H9 (cell line): ENCODE results near the gene MYCBP2. TPM values are rescaled to one million over a fixed set of nuclear protein-coding genes. Genes with fewer than 3 reads are reported as not detected.

ENCODE experiments used
- DNase-seq: peaks from one replicate; pipeline ENCODE4 v3.0.0-alpha.2; 2017
- H2AFZ ChIP-seq: one replicate; pipeline ENCODE4 v1.6.1; 2013; ENCODE audit warnings: mild to moderate bottlenecking, low read length, control low read depth, moderate library complexity
- H2AK5ac ChIP-seq: 2 replicates; pipeline ENCODE4 v1.6.1; 2013; ENCODE audit warnings: low read length, control low read depth, mixed read lengths; ENCODE audit not compliant: insufficient read length
- H2BK120ac ChIP-seq: one replicate; pipeline ENCODE4 v1.6.1; 2013; ENCODE audit warnings: low read depth, mild to moderate bottlenecking, low read length, control low read depth, inconsistent platforms; ENCODE audit not compliant: poor library complexity, severe bottlenecking
- H2BK12ac ChIP-seq: 2 replicates; pipeline ENCODE4 v1.6.1; 2013; ENCODE audit warnings: low read length, control low read depth, mixed read lengths, low read depth; ENCODE audit not compliant: insufficient read length
- H2BK15ac ChIP-seq: 2 replicates; pipeline ENCODE4 v1.6.1; 2013; ENCODE audit warnings: low read depth, low read length, control low read depth
- H2BK20ac ChIP-seq: one replicate; pipeline ENCODE4 v1.6.1; 2013; ENCODE audit warnings: low read depth, mild to moderate bottlenecking, low read length, control low read depth, inconsistent platforms; ENCODE audit not compliant: poor library complexity, severe bottlenecking
- H2BK5ac ChIP-seq: 2 replicates; pipeline ENCODE4 v1.6.1; 2013; ENCODE audit warnings: low read length, control low read depth, mixed read lengths; ENCODE audit not compliant: insufficient read length
- H3K14ac ChIP-seq: 2 replicates; pipeline ENCODE4 v1.6.1; 2013; ENCODE audit warnings: low read length, control low read depth; ENCODE audit not compliant: insufficient read depth
- H3K18ac ChIP-seq: 2 replicates; pipeline ENCODE4 v1.6.1; 2013; ENCODE audit warnings: low read depth, mild to moderate bottlenecking, mixed read lengths, low read length, control low read depth; ENCODE audit not compliant: insufficient read length
- H3K23ac ChIP-seq: 2 replicates; pipeline ENCODE4 v1.6.1; 2013; ENCODE audit warnings: low read length, control low read depth, mixed read lengths, low read depth; ENCODE audit not compliant: insufficient read length
- H3K23me2 ChIP-seq: 2 replicates; pipeline ENCODE4 v1.6.1; 2013; ENCODE audit warnings: low read depth, mild to moderate bottlenecking, mixed read lengths, low read length, control low read depth; ENCODE audit not compliant: insufficient read length, poor library complexity, severe bottlenecking
- H3K27ac ChIP-seq: 2 replicates; pipeline ENCODE4 v1.5.1; 2013; ENCODE audit warnings: low read length, control low read depth, mixed read lengths, low read depth; ENCODE audit not compliant: insufficient read length
- H3K27me3 ChIP-seq: 2 replicates; pipeline ENCODE4 v1.6.1; 2013; ENCODE audit warnings: low read length, control low read depth, inconsistent platforms; ENCODE audit not compliant: insufficient read depth
- H3K4ac ChIP-seq: 2 replicates; pipeline ENCODE4 v1.6.1; 2013; ENCODE audit warnings: low read depth, mild to moderate bottlenecking, control low read depth, inconsistent platforms, low read length, moderate library complexity
- H3K4me1 ChIP-seq: 2 replicates; pipeline ENCODE4 v1.6.1; 2013; ENCODE audit warnings: low read length, control low read depth, inconsistent platforms; ENCODE audit not compliant: insufficient read depth
- H3K4me2 ChIP-seq: 2 replicates; pipeline ENCODE4 v1.6.1; 2013; ENCODE audit warnings: low read length, control low read depth, mixed read lengths; ENCODE audit not compliant: insufficient read length, insufficient read depth
- H3K56ac ChIP-seq: 2 replicates; pipeline ENCODE4 v1.6.1; 2013; ENCODE audit warnings: low read depth, mild to moderate bottlenecking, mixed read lengths, low read length, control low read depth; ENCODE audit not compliant: insufficient read length
- H3K79me1 ChIP-seq: 2 replicates; pipeline ENCODE4 v1.6.1; 2013; ENCODE audit warnings: low read depth, mild to moderate bottlenecking, moderate library complexity, low read length, control low read depth, inconsistent platforms; ENCODE audit not compliant: insufficient read depth, poor library complexity, severe bottlenecking
- H3K79me2 ChIP-seq: 2 replicates; pipeline ENCODE4 v1.6.1; 2013; ENCODE audit warnings: low read length, control low read depth, inconsistent platforms; ENCODE audit not compliant: insufficient read depth
- H3K9ac ChIP-seq: 2 replicates; pipeline ENCODE4 v1.6.1; 2013; ENCODE audit warnings: low read length, control low read depth, mixed read lengths; ENCODE audit not compliant: insufficient read length; ENCODE audit errors: extremely low read depth
- H3K9me3 ChIP-seq: one replicate; pipeline ENCODE4 v1.6.1; 2013; ENCODE audit warnings: low read depth, low read length, inconsistent platforms; ENCODE audit not compliant: control insufficient read depth
- H3T11ph ChIP-seq: one replicate; pipeline ENCODE4 v1.6.1; 2013; ENCODE audit warnings: mild to moderate bottlenecking, low read length, control low read depth, inconsistent platforms
- H4K20me1 ChIP-seq: one replicate; pipeline ENCODE4 v1.6.1; 2013; ENCODE audit not compliant: control insufficient read depth, insufficient read length, insufficient read depth
- H4K5ac ChIP-seq: 2 replicates; pipeline ENCODE4 v1.6.1; 2013; ENCODE audit warnings: low read depth, mild to moderate bottlenecking, mixed read lengths, low read length, control low read depth; ENCODE audit not compliant: insufficient read length
- H4K8ac ChIP-seq: replicated peaks from 2 replicates; pipeline ENCODE4 v1.6.1; 2013; ENCODE audit warnings: low read length, control low read depth, mixed read lengths, low read depth; ENCODE audit not compliant: insufficient read length
- H4K91ac ChIP-seq: 2 replicates; pipeline ENCODE4 v1.6.1; 2013; ENCODE audit warnings: low read depth, mild to moderate bottlenecking, moderate library complexity, mixed read lengths, low read length, control low read depth; ENCODE audit not compliant: insufficient read length
- H3K27ac Mint-ChIP-seq, 3 experiments: 2 replicates in 2 of 3; 3 replicates in 1 of 3; pipeline ENCODE4 v1.8.0; 2020 to 2021; ENCODE audit warnings: mixed read lengths in 3 of 3, mild to moderate bottlenecking in 1 of 3, moderate library complexity in 1 of 3
- H3K27me3 Mint-ChIP-seq: 2 replicates; pipeline ENCODE4 v1.8.0; 2021; ENCODE audit warnings: low read depth, mild to moderate bottlenecking, moderate library complexity, mixed read lengths
- H3K36me3 Mint-ChIP-seq, 3 experiments: 2 replicates in 2 of 3; 3 replicates in 1 of 3; pipeline ENCODE4 v1.8.0; 2020 to 2021; ENCODE audit warnings: low read depth in 3 of 3, mixed read lengths in 3 of 3; ENCODE audit not compliant: insufficient read depth in 1 of 3
- H3K4me1 Mint-ChIP-seq, 2 experiments: 2 replicates each; pipeline ENCODE4 v1.8.0; 2020; ENCODE audit warnings: mixed read lengths in 2 of 2
- H3K4me3 Mint-ChIP-seq, 2 experiments: 2 replicates in 1 of 2; 3 replicates in 1 of 2; pipeline ENCODE4 v1.8.0; 2020 to 2021; ENCODE audit warnings: mild to moderate bottlenecking in 2 of 2, mixed read lengths in 2 of 2, moderate library complexity in 1 of 2
- H3K9me3 Mint-ChIP-seq, 2 experiments: 2 replicates in 1 of 2; 3 replicates in 1 of 2; pipeline ENCODE4 v1.8.0; 2020; ENCODE audit warnings: mild to moderate bottlenecking in 2 of 2, mixed read lengths in 2 of 2, moderate library complexity in 1 of 2
- CTCF ChIP-seq: fragments of 200-600 bp; sonication (generic); conservative IDR thresholded peaks from 3 replicates; pipeline ENCODE4 v1.8.0; 2021; ENCODE audit warnings: antibody characterized with exemption, mild to moderate bottlenecking
- total RNA-seq: library from RNA; stranded (reverse); gene quantifications from 2 replicates; pipeline ENCODE4 v1.2.1, GENCODE V29; 2021

MYCBP2 gene
- total RNA-seq, 1 experiment from 2014 or later, result 32.0 TPM

DNA sequence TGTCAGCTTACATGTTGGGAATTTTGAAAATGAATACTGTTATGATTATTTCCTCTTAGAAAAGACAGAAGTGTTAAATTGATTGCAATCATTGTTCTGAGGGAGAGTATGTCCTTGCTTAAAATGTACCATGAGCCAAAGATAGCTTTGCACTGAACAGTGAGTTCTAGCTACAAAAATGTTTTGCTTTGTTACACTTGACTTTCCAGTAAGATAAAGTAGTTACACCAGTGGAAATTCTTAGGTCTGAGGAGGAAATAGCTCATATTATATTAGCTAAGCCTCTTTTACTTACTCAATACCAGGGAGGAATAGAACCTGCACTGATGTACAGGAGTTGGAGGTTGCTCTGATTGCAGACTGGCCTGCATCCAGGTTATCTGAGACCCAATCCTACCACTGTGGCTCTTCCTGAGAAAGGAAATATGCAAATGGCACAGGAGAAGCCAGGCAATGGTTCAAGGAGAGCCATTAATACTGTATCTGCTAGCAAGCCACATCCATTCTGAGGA is 246.9 kb downstream of the MYCBP2 start:
- no peaks in the 10 kb centered on the region for H3K79me1 ChIP-seq
- H3K14ac ChIP-seq, result no peak overlapping the region
- H3K79me2 ChIP-seq, result no peaks in the 10 kb centered on the region
- H2AK5ac ChIP-seq, result no peak overlapping the region
- no peak overlapping the region for H2AFZ ChIP-seq
- no peaks in the 10 kb centered on the region for H3K9me3 ChIP-seq
- no peak overlapping the region for H3K18ac ChIP-seq
- Mint-ChIP-seq H3K27me3 (no peaks in the 10 kb centered on the region), H3K4me3 (no peak overlapping the region), H3K9me3 (no peaks in the 10 kb centered on the region; a peak in 1 of 5 replicates), H3K4me1 (peaks cover 8 to 11% of the 10 kb centered on the region in 2 experiments), H3K27ac (peak overlapping the region in 1 of 3 experiments; percentile 48; a peak in 1 of 7 replicates), H3K36me3 (peaks cover 8 to 34% (median 30%) of the 10 kb centered on the region in 3 experiments)
- no peak overlapping the region for H4K5ac ChIP-seq
- H3K27me3 ChIP-seq, result no peaks in the 10 kb centered on the region
- no peaks in the 10 kb centered on the region for H3K23me2 ChIP-seq
- H3K23ac ChIP-seq, result no peak overlapping the region
- DNase-seq, result no peak
- no peak overlapping the region for H3T11ph ChIP-seq
- H2BK15ac ChIP-seq, result no peak overlapping the region
- no peak overlapping the region for H2BK20ac ChIP-seq
- H2BK120ac ChIP-seq, result no peak overlapping the region
- TF ChIP-seq CTCF, result no peak
- no peak overlapping the region for H4K91ac ChIP-seq
- H3K4me2 ChIP-seq, result no peak overlapping the region
- H3K56ac ChIP-seq, result no peak overlapping the region
- no peak overlapping the region for H4K8ac ChIP-seq
- no peak overlapping the region for H2BK12ac ChIP-seq
- H3K4me1 ChIP-seq, result peaks cover 4% of the 10 kb centered on the region; the same call in 1 of the 2 replicates
- no peak overlapping the region for H3K27ac ChIP-seq
- H3K4ac ChIP-seq, result no peak overlapping the region
- no peak overlapping the region for H3K9ac ChIP-seq
- no peaks in the 10 kb centered on the region for H4K20me1 ChIP-seq
- H2BK5ac ChIP-seq, result no peak overlapping the region
